Measurements from ENCODE around the gene PRKCZ. TPM values are rescaled to one million over a fixed set of nuclear protein-coding genes. Genes with fewer than 3 reads are reported as not detected.

PRKCZ gene
- total RNA-seq, 2 donors from 2014 or later, result 12.3 to 16.8 TPM

DNA sequence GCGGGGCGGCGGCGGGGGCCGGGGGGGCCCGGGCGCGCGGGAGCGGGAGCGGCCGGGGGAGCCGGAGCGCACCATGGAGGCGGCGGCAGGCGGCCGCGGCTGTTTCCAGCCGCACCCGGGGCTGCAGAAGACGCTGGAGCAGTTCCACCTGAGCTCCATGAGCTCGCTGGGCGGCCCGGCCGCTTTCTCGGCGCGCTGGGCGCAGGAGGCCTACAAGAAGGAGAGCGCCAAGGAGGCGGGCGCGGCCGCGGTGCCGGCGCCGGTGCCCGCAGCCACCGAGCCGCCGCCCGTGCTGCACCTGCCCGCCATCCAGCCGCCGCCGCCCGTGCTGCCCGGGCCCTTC, 178.5 kb downstream of the PRKCZ start:
- Mint-ChIP-seq H3K4me3 (peak overlapping the region; percentile 92), H3K9me3 (no peaks in the 10 kb centered on the region), H3K27ac (peak overlapping the region; percentile 94), H3K27me3 (ENCODE audit: low read depth) (no peaks in the 10 kb centered on the region), H3K4me1 (ENCODE audit: low read depth) (peaks cover 32% of the 10 kb centered on the region), H3K36me3 (ENCODE audit: insufficient read depth in 2 of 2) (peaks cover 8 to 10% of the 10 kb centered on the region in 2 donors)
- ATAC-seq (replicated peaks in 1 of 2), result no peak
- DNase-seq, result peak in 1 of 2 donors; percentile 49

DNA sequence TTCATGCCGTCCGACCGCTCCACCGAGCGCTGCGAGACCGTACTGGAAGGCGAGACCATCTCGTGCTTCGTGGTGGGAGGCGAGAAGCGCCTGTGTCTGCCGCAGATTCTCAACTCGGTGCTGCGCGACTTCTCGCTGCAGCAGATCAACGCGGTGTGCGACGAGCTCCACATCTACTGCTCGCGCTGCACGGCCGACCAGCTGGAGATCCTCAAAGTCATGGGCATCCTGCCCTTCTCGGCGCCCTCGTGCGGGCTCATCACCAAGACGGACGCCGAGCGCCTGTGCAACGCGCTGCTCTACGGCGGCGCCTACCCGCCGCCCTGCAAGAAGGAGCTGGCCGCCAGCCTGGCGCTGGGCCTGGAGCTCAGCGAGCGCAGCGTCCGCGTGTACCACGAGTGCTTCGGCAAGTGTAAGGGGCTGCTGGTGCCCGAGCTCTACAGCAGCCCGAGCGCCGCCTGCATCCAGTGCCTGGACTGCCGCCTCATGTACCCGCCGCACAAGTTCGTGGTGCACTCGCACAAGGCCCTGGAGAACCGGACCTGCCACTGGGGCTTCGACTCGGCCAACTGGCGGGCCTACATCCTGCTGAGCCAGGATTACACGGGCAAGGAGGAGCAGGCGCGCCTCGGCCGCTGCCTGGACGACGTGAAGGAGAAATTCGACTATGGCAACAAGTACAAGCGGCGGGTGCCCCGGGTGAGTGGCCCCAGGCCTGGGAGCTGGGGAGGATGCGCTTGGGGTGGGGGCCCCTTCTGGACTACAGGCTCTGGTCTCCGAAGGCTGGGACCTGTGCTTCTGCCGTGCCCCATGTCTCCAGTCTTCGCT, 179.0 kb downstream of the PRKCZ start:
- ATAC-seq (replicated peaks in 1 of 2) (peak; percentile 20 to 27), DNase-seq (peak; percentile 70 to 74)
- no peaks in the 10 kb centered on the region for H3K27me3 Mint-ChIP-seq (ENCODE audit: low read depth)
- H3K27ac Mint-ChIP-seq, result peak overlapping the region; percentile 94
- H3K4me3 Mint-ChIP-seq, result peak overlapping the region; percentile 92
- peaks cover 8 to 10% of the 10 kb centered on the region in 2 donors for H3K36me3 Mint-ChIP-seq (ENCODE audit: insufficient read depth in 2 of 2)
- H3K9me3 Mint-ChIP-seq, result no peaks in the 10 kb centered on the region
- peaks cover 37% of the 10 kb centered on the region for H3K4me1 Mint-ChIP-seq (ENCODE audit: low read depth)

DNA sequence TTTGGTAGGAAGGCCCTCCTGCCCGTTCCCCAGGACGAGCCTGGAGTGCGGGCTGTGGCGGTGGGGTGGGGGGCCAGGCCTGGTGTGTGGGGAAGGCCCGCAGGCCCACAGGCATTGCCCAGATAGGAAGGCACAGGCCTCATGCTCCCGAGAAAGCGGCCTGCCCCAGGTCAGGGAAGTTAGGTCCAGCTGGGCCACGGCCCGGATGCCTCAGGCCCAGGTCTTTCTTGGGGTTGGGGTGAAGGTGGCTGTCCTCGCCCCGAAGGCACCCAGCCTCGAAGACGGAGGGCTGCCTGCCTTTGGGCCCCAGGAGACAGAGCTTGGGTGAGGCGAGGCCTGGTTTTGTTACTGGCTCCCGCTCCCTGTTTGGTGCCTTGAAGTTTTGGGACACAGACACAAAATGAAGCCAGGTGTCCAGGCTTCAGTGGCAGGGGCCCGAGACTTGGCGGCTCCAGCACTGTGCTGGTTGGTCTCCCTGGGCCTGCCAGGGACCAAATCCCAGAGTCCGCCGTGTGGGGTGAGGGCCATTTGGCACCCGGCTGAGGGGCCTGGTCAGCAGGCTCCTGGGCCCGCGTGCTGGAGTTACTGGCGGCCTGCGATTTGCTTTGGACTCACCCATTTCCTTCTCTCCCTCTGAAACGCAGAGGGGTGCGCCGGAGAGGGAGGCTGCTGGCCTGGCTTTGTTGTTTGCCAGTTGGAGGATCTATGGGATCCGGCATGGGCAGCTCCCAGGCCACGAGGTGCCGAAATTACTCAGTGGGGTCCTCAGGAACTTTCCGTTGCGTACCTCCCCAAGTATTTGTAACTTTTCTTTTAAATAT, 179.9 kb downstream of the PRKCZ start:
- Mint-ChIP-seq H3K4me1 (ENCODE audit: low read depth) (peaks cover 45% of the 10 kb centered on the region), H3K36me3 (ENCODE audit: insufficient read depth in 2 of 2) (peaks cover 8 to 10% of the 10 kb centered on the region in 2 donors), H3K27ac (peak overlapping the region; percentile 93), H3K4me3 (peak overlapping the region; percentile 92), H3K9me3 (no peaks in the 10 kb centered on the region), H3K27me3 (ENCODE audit: low read depth) (no peaks in the 10 kb centered on the region)
- peak in 1 of 2 donors; percentile 31 for DNase-seq
- ATAC-seq (replicated peaks in 1 of 2), result no peak

DNA sequence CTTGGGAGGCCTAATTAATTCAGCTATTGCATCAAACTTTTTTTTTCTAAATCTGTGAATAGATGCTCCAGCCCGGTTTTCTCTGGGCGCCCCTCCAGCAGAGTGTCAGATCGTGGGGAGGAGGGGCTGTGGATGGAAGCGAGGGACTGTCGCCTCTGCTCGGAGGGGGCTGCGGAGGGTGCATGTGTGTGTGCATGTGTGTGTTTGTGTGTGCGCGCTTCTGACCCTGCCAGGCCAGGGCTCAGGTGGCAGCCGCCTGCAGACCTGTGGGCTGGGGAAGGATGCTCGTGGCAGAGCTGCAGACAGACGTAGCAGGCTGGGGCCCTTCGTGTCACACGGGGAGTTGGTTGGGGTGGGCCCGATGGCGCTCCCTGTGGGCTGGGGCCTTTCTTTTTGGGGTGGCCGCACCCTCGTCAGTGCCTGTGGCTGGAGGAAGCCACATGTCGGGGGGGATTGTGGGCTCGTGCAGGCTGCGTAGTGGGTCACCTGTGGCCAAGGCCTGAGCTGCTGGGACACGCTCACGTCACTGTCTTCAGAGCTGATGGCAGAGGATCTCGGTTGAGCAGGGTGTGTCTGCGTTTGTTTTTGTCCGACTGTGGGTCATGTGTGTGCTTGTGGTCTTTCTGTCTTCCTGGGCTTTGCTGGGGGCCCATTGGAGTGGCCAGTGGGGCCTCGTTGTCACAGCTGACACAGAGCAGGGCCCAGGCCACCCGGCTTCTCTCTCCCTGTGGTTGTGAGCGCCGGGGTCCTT, 180.7 kb downstream of the PRKCZ start:
- peaks cover 8 to 10% of the 10 kb centered on the region in 2 donors for H3K36me3 Mint-ChIP-seq (ENCODE audit: insufficient read depth in 2 of 2)
- peak overlapping the region; percentile 93 for H3K27ac Mint-ChIP-seq
- H3K4me1 Mint-ChIP-seq (ENCODE audit: low read depth), result peaks cover 54% of the 10 kb centered on the region
- ATAC-seq (replicated peaks in 1 of 2) (no peak), DNase-seq (peak; percentile 56 to 58)
- no peaks in the 10 kb centered on the region for H3K27me3 Mint-ChIP-seq (ENCODE audit: low read depth)
- peak overlapping the region; percentile 92 for H3K4me3 Mint-ChIP-seq
- H3K9me3 Mint-ChIP-seq, result no peaks in the 10 kb centered on the region

DNA sequence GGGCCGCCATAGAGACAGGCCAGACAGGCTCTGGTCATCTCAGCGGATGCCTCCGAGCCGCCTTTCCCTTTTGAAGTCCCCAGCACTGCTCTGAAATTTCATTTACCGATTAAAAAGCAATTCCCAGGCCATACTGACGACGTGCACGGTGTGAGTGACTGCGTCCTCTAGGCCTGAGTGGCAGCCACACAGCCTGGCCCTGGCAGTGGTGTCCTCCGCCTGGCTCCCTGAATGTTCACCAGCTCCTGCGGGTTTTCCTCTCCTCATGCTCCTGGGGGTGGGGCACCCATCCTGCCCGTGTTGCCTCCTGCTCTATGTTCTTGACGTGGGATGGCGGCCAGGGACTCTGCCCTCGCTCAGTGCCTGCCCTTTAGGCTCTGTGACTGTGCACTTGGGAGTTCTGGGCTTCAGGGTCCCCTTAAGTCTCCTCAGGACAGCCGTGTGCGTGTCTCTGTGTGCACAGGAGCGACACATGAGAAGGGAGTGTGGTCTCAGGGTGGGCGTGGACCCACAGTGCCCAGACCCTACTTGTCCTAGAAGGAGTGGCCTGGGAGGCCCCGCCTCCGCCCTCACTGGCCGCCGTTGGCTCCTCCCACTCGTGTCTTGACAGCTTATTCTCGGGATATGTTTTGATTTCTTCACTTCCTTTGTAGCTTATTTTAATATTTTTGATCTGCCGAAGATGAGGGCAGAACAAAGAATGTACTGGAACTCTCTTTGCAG, 181.5 kb downstream of the PRKCZ start:
- H3K4me1 Mint-ChIP-seq (ENCODE audit: low read depth), result peaks cover 61% of the 10 kb centered on the region
- peak overlapping the region; percentile 92 for H3K4me3 Mint-ChIP-seq
- DNase-seq (peak; percentile 76 to 81), ATAC-seq (replicated peaks in 1 of 2) (peak; percentile 16 to 25)
- H3K36me3 Mint-ChIP-seq (ENCODE audit: insufficient read depth in 2 of 2), result peaks cover 8 to 10% of the 10 kb centered on the region in 2 donors
- no peaks in the 10 kb centered on the region for H3K9me3 Mint-ChIP-seq
- no peaks in the 10 kb centered on the region for H3K27me3 Mint-ChIP-seq (ENCODE audit: low read depth)
- peak overlapping the region; percentile 84 for H3K27ac Mint-ChIP-seq

DNA sequence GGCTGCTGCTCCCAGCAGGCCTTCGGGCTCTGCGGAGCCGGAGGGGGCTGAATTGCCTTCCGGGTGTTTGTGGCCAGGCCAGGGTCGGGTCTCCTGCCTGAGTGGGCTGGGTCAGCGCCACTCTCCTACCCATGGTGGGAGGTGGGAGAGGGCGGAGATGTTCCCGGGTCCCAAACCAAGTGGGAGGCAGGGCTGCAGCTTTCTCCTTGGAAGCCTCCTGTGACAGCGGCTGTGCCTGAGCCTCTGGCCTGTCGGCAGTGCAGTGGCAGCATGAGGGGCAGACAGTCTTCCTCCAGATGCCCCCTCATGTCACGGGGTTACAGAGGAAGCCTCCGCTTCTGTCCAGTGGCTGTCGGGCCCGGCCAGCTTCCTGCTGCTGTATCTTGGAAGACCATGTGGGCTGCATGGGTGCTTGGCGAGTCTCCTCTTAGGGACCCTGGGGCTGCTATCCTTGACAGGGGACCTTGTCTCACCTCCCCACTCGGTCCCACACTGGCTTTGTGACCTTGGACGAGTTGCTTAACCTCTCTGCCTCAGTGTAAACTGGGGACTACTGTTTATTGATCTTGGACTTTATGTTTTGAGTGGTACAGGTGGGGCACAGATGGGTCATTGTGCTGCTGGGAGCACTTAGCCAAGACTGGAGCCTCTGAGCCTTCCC, 182.2 kb downstream of the PRKCZ start:
- no peaks in the 10 kb centered on the region for H3K27me3 Mint-ChIP-seq (ENCODE audit: low read depth)
- H3K9me3 Mint-ChIP-seq, result no peaks in the 10 kb centered on the region
- peaks cover 8 to 10% of the 10 kb centered on the region in 2 donors for H3K36me3 Mint-ChIP-seq (ENCODE audit: insufficient read depth in 2 of 2)
- DNase-seq (no peak), ATAC-seq (replicated peaks in 1 of 2) (no peak)
- H3K27ac Mint-ChIP-seq, result peak overlapping the region; percentile 84
- H3K4me1 Mint-ChIP-seq (ENCODE audit: low read depth), result peaks cover 68% of the 10 kb centered on the region
- H3K4me3 Mint-ChIP-seq, result peak overlapping the region; percentile 92

DNA sequence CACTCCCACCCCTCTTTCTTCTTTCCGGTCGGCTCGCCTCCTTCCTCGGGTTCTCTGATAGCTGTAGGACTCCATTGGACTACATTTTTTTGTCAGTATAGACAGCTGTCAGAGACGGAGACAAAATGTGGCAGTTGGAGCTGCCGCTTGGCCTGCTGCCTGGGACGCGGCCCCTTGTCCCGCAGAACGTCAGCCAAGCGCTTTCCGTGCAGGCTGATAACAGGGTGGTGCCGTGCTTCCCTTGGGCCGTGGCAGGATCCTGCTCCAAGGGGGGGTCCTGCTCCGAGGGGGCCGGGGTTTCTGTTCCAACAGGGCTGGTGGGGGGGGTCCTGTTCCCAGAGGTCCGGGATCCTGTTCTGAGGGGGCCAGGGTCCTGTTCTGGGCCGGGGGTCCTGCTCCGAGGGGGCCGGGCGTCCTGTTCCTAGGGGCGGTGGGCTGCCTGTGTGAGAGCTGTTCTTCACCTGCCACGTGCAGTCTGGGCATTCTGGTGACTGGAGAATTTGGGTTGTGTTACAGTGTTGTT, 182.8 kb downstream of the PRKCZ start:
- H3K36me3 Mint-ChIP-seq (ENCODE audit: insufficient read depth in 2 of 2), result peaks cover 8 to 10% of the 10 kb centered on the region in 2 donors
- peak overlapping the region; percentile 26 for H3K27ac Mint-ChIP-seq
- peak overlapping the region; percentile 92 for H3K4me3 Mint-ChIP-seq
- H3K4me1 Mint-ChIP-seq (ENCODE audit: low read depth), result peaks cover 73% of the 10 kb centered on the region
- no peaks in the 10 kb centered on the region for H3K9me3 Mint-ChIP-seq
- DNase-seq (no peak), ATAC-seq (replicated peaks in 1 of 2) (no peak)
- no peaks in the 10 kb centered on the region for H3K27me3 Mint-ChIP-seq (ENCODE audit: low read depth)

DNA sequence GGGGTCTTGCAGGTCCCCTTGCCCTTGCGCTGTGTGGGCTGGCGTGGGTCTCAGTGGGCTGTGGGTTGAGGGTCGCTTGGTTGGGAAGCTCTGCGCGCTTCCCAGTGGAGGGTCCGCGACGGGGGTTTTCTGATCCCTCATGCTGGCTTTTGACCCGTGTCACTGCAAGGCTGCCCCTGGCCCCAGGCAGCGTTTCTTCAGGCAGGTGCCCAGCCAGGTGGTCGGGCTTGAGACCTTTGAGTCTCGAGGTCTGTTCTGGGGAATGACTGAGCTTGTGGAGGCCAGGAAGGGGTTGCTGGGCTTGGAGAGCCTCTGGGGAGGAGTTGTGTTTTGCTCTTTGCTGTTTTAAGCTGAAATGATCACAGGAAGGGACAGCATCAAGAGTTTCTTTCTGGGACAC, 183.3 kb downstream of the PRKCZ start:
- no peak overlapping the region for H3K27ac Mint-ChIP-seq
- peaks cover 73% of the 10 kb centered on the region for H3K4me1 Mint-ChIP-seq (ENCODE audit: low read depth)

DNA sequence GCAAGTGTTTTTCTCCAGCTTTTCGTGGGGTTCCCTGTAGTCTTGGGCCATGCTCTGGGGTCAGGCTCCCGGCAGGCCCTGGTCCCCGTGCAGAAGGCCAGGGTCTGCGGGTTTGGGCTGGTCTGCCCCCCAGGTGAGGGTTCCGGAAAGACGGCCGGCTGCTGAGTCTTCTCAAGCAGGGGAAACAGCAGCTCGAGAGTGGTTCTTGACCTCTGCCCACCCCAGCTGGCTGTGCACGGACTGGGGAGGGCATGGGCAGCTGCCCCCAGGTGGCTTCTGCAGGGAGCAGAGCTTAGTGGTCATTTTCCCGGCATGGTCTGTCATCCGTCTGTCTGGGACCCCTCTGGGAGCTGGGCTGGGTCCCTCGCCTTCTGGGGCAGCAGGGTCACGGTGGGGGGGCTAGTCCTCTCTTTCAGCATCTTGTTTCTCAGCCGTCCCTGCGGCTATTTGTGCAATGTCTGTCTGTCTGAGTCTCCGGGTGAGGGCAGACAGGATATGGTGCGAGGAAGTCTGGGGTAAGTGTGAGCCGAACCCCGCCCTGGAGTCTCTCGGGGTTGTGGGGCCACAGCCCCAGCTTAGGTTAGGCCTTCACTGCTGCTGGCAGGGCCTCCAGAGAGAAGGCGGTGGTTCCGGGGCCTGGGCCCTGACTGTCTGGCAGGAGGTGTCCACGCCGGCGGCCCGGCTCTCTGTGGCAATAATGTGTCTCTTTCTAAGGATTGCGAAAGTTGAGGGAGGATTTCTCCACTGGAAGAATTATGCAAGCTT, 184.0 kb downstream of the PRKCZ start:
- H3K36me3 Mint-ChIP-seq (ENCODE audit: insufficient read depth in 2 of 2), result peaks cover 6 to 8% of the 10 kb centered on the region in 2 donors
- H3K4me3 Mint-ChIP-seq, result peak overlapping the region; percentile 92
- H3K27ac Mint-ChIP-seq, result peak overlapping the region; percentile 92
- H3K4me1 Mint-ChIP-seq (ENCODE audit: low read depth), result peaks cover 79% of the 10 kb centered on the region
- H3K27me3 Mint-ChIP-seq (ENCODE audit: low read depth), result no peaks in the 10 kb centered on the region
- DNase-seq (peak; percentile 65 to 74), ATAC-seq (replicated peaks in 1 of 2) (peak; percentile 57 to 64)
- no peaks in the 10 kb centered on the region for H3K9me3 Mint-ChIP-seq

More for the DNA sequence above, 183.3 kb downstream of the PRKCZ start:
- Mint-ChIP-seq H3K27me3 (ENCODE audit: low read depth) (no peaks in the 10 kb centered on the region), H3K4me3 (peak overlapping the region; percentile 92), H3K36me3 (ENCODE audit: insufficient read depth in 2 of 2) (peaks cover 8 to 10% of the 10 kb centered on the region in 2 donors), H3K9me3 (no peaks in the 10 kb centered on the region)
- DNase-seq (no peak), ATAC-seq (replicated peaks in 1 of 2) (no peak)

DNA sequence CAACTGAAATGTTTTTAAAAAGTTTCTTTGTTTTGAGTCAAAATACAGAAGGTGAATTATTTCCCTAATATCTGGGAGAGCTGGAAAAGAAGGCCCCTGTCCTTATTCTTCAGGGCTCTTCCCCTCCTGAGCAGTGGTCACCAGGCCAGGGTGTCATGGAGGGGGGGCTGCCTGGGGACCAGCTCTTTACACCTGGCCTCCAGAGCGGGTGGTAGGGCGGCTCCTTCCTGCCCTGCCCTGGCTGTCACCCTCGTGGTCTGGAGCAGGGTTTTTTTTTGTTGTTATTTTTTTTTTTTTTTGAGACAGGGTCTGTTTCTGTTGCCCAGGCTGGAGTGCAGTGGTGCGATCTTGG, 184.5 kb downstream of the PRKCZ start:
- Mint-ChIP-seq H3K36me3 (ENCODE audit: insufficient read depth in 2 of 2) (peaks cover 4 to 6% of the 10 kb centered on the region in 2 donors), H3K9me3 (no peaks in the 10 kb centered on the region), H3K4me1 (ENCODE audit: low read depth) (peaks cover 84% of the 10 kb centered on the region), H3K4me3 (peak overlapping the region; percentile 92), H3K27ac (peak overlapping the region; percentile 92), H3K27me3 (ENCODE audit: low read depth) (no peaks in the 10 kb centered on the region)
- DNase-seq, result no peak
- ATAC-seq (replicated peaks in 1 of 2), result peak in 1 of 2 donors; percentile 18
